ENCODE results near the gene COIL.

DNA sequence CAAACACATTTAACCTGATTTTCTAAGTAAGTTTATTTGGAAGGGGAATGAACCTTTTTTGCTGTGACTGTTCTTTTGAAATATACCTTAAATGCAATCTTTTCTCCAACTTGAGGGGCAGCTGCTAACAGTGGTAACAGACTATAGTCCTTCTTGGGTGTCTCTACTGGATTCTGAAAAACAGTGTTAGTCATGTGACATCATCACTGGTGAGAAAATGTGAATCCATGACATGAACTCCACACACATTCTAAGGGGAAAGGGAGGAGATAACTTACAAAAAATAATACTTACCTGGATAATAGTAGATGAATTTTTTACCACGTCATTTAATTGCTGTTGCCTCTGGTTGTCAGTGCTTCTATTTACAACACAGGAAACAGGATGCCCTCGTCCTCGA lies 11.3 kb downstream of the COIL start:
- TF ChIP-seq POLR2A (IDR thresholded peaks at IDR 0.05) (no peak), POLR2AphosphoS5 (IDR thresholded peaks at IDR 0.05) (no peak)
- TF ChIP-seq, protein P1, sequence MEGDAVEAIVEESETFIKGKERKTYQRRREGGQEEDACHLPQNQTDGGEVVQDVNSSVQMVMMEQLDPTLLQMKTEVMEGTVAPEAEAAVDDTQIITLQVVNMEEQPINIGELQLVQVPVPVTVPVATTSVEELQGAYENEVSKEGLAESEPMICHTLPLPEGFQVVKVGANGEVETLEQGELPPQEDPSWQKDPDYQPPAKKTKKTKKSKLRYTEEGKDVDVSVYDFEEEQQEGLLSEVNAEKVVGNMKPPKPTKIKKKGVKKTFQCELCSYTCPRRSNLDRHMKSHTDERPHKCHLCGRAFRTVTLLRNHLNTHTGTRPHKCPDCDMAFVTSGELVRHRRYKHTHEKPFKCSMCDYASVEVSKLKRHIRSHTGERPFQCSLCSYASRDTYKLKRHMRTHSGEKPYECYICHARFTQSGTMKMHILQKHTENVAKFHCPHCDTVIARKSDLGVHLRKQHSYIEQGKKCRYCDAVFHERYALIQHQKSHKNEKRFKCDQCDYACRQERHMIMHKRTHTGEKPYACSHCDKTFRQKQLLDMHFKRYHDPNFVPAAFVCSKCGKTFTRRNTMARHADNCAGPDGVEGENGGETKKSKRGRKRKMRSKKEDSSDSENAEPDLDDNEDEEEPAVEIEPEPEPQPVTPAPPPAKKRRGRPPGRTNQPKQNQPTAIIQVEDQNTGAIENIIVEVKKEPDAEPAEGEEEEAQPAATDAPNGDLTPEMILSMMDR (IDR thresholded peaks at IDR 0.05), result no peak
